Esophagus squamous epithelium (tissue), 4 donors: ENCODE results near the gene REXO5.

ENCODE experiments used
- CTCF ChIP-seq, 6 experiments: fragments of 450-650 bp in 4 of 6; fragments of 200-600 bp in 2 of 6; sonication (generic) in 2 of 6; IDR thresholded peaks; one replicate each; pipeline ENCODE4 v1.5.1; 2016 to 2019; ENCODE audit warnings: antibody characterized with exemption in 6 of 6, mild to moderate bottlenecking in 4 of 6, moderate library complexity in 4 of 6
- POLR2A ChIP-seq, 4 donors: fragments of 450-650 bp; IDR thresholded peaks; one replicate each; pipeline ENCODE4 v1.6.1; 2017; ENCODE audit warnings: antibody characterized with exemption in 4 of 4, mild to moderate bottlenecking in 4 of 4, moderate library complexity in 3 of 4

GRCh38 chr16:20859699-20860098 is 53.4 kb downstream of the REXO5 start:
- TF ChIP-seq CTCF (IDR thresholded peaks at IDR 0.05), result no peak
- no peak for TF ChIP-seq POLR2A (IDR thresholded peaks at IDR 0.05)
